LNCaP clone FGC (cell line): ENCODE measurements around the gene SLC36A4.
"Not testable (repeated sequence)": the region's sequence is repeated elsewhere in the genome, so short reads cannot be mapped to it uniquely, and the experiment has no call there.

Experiments
- DNase-seq: peaks from one replicate; pipeline ENCODE4 v3.0.0-alpha.2; 2011; ENCODE audit warnings: low read depth
- H3K4me3 ChIP-seq: 2 replicates; pipeline ENCODE4 v1.5.1; 2011; ENCODE audit warnings: mild to moderate bottlenecking, low read depth, low read length, control low read depth
- TF ChIP-seq, protein P1 (sequence below): IDR thresholded peaks from 2 replicates; pipeline ENCODE4 v1.5.1; 2012; ENCODE audit warnings: mild to moderate bottlenecking; ENCODE audit not compliant: control insufficient read depth, insufficient read depth; ENCODE audit errors: extremely low read depth

SLC36A4 gene

DNA sequence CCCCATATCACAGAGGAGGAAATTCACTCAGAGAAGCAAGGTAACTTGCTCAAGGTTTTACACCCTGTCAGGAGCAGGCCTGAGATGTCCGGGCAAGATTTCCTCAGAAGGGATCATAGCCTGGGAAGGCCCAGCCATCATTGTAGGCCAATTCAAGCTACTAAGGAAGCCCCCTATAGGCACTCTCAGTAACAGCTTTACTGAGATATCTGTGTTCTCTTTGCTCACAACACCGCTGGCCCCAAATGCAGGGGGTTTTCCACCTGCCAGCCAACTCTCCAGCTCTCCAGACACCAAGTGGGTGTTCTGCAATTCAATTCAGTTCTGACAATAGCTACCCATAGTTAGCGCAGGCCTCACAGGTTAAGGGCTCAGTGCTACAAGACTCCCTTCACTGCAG lies 84.0 kb downstream of the SLC36A4 start:
- DNase-seq, result no peak
- H3K4me3 ChIP-seq, result no peak overlapping the region
- TF ChIP-seq, protein P1, sequence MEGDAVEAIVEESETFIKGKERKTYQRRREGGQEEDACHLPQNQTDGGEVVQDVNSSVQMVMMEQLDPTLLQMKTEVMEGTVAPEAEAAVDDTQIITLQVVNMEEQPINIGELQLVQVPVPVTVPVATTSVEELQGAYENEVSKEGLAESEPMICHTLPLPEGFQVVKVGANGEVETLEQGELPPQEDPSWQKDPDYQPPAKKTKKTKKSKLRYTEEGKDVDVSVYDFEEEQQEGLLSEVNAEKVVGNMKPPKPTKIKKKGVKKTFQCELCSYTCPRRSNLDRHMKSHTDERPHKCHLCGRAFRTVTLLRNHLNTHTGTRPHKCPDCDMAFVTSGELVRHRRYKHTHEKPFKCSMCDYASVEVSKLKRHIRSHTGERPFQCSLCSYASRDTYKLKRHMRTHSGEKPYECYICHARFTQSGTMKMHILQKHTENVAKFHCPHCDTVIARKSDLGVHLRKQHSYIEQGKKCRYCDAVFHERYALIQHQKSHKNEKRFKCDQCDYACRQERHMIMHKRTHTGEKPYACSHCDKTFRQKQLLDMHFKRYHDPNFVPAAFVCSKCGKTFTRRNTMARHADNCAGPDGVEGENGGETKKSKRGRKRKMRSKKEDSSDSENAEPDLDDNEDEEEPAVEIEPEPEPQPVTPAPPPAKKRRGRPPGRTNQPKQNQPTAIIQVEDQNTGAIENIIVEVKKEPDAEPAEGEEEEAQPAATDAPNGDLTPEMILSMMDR, result no peak

DNA sequence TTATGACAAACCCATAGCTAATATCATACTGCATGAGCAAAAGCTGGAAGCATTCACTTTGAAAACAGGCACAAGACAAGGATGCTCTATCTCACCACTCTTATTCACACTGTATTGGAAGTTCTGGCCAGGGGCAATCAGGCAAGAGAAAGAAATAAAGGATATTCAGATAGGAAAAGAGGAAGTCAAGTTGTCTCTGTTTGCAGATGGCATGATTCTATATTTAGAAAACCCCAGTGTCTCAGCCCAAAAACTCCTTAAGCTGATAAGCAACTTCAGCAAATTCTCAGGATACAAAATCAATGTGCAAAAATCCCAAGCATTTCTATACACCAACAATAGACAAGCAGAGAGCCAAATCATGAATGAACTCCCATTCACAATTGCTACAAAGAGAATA lies 86.6 kb downstream of the SLC36A4 start:
- H3K4me3 ChIP-seq, DNase-seq: not testable (repeated sequence)

DNA sequence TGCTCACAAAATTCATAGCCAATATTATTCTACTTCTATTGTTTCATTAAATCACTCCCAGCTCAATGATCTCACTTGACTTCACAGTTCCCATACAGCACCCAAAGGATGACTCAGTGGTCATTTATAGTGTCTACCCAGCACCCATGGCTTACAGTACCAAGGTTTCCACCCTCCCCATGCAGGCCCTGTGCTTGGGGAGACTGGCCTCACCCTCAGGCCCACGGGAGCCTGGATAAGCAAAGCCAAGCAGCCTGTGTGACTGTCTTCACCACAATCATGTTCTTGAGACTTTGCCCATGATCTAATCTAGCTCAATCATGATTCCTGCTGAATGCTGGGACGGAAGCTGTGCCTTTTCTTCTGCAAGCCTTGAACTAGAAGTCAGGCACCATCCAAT lies 97.6 kb downstream of the SLC36A4 start:
- no peak overlapping the region for H3K4me3 ChIP-seq
- no peak for DNase-seq
- TF ChIP-seq, protein P1, result no peak

DNA sequence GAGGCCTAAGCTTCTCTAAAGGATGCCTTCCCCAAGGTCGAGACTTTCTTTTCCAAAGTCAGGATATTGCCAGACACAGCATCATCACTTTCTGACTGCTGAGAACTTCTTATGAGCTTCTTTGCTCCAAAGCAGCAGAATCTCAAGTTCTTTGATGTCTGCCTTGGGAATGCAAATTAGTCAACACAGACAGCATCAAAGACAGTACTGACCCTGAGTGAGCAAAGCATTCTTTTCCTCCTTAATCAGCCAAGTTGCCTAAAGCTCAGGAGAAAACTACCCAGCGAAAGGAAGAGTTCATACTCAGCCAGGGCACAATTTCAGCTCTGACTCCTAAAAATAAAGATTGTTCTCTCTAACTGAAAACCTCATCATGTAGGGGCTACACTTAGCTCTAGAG lies 98.0 kb downstream of the SLC36A4 start:
- no peak for DNase-seq
- TF ChIP-seq, protein P1, result no peak

More for the DNA sequence above, 98.0 kb downstream of the SLC36A4 start:
- no peak overlapping the region for H3K4me3 ChIP-seq
